Mesothelial cell of epicardium (in vitro differentiated cells): ENCODE results near the gene LBP. TPM values are rescaled to one million over a fixed set of nuclear protein-coding genes. Genes with fewer than 3 reads are reported as not detected.
"Not testable (repeated sequence)": the region's sequence is repeated elsewhere in the genome, so short reads cannot be mapped to it uniquely, and the experiment has no call there.

Source experiments
- DNase-seq, 2 experiments: peaks; one replicate each; pipeline ENCODE4 v3.0.0; 2021; ENCODE audit warnings: low spot score in 2 of 2; ENCODE audit not compliant: unreplicated experiment in 2 of 2
- H3K27ac Mint-ChIP-seq: 2 replicates; pipeline ENCODE4 v1.8.0; 2021; ENCODE audit warnings: mixed read lengths
- H3K27me3 Mint-ChIP-seq: 2 replicates; pipeline ENCODE4 v1.8.0; 2021; ENCODE audit warnings: low read depth, mixed read lengths
- H3K36me3 Mint-ChIP-seq: 2 replicates; pipeline ENCODE4 v1.8.0; 2021; ENCODE audit warnings: mixed read lengths
- H3K4me1 Mint-ChIP-seq: 2 replicates; pipeline ENCODE4 v1.8.0; 2021; ENCODE audit warnings: mixed read lengths
- H3K4me3 Mint-ChIP-seq: 2 replicates; pipeline ENCODE4 v1.8.0; 2021; ENCODE audit warnings: mild to moderate bottlenecking, moderate library complexity, mixed read lengths
- H3K9me3 Mint-ChIP-seq: 2 replicates; pipeline ENCODE4 v1.8.0; 2021; ENCODE audit warnings: mixed read lengths
- CTCF ChIP-seq: fragments of 200-600 bp; sonication (generic); IDR thresholded peaks from one replicate; pipeline ENCODE4 v1.5.0; 2021; ENCODE audit warnings: antibody characterized with exemption; ENCODE audit not compliant: unreplicated experiment
- total RNA-seq: library from RNA; stranded (reverse); gene quantifications from 3 replicates; pipeline ENCODE4 v1.2.1, GENCODE V29; 2021

Gene LBP
- total RNA-seq, 1 donor from 2014 or later = not detected

- H3K36me3 Mint-ChIP-seq = no peaks in the 10 kb centered on the region
- H3K27me3 Mint-ChIP-seq = peaks cover 22% of the 10 kb centered on the region
- H3K4me1 Mint-ChIP-seq = no peaks in the 10 kb centered on the region
- no peak overlapping the region for H3K4me3 Mint-ChIP-seq
- TF ChIP-seq CTCF = no peak
- DNase-seq = no peak
- no peaks in the 10 kb centered on the region for H3K9me3 Mint-ChIP-seq
- no peak overlapping the region for H3K27ac Mint-ChIP-seq
These were observed 27.1 kb downstream of the LBP start for GRCh38 chr20:38373231-38373867.

DNA sequence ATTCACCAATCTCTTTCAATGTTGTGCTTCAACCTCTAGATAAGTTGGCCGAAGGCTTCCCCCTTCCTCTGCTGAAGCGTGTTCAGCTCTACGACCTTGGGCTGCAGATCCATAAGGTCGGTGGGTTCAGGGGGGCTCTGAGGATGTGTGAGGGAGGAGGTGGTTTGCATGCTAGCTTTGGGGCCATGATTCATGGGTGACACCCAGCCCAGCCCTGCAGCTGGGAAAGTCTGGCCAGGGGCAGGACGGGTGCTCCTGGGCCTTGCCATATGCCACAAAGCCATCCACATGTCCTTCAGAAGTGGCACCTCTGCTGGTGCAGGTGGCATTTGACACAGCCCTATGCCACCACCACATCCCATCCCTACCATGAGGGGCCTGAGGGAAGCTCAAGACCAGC is 27.6 kb downstream of the LBP start:
- TF ChIP-seq CTCF = no peak
- DNase-seq = no peak
- Mint-ChIP-seq H3K4me1 (no peaks in the 10 kb centered on the region), H3K36me3 (no peaks in the 10 kb centered on the region), H3K9me3 (no peaks in the 10 kb centered on the region), H3K27me3 (peaks cover 22% of the 10 kb centered on the region), H3K4me3 (no peak overlapping the region), H3K27ac (no peak overlapping the region)

DNA sequence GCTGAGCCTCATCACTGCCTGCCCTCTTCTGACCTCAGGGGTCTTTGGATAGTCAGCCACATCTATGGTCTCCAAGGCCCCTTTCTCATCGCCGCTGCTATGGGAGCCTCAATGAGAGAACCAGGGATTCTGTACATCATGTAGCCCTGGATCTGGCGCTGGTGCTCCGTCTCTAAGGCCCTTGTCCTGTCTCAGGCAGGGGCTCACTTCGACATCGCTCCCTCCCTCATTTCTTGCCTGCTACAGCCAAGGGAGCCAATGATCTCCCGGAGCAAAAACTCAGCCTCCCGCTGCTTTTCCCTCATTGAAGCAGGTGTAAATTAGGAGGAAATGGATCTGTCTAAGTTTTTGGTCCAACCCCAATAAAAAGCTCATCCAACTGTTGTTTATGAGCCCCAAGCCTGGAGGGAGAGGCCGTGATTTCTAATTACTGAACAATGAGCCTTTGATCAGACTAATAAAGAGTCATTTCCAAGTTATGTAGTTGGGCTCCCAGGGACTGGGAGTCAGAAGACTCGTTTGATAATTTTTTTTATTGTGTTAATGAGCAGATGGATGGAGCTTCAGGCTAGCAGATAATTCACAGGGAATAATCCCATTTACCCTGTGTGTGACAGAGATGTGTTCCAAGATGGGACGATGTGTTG is 30.9 kb downstream of the LBP start:
- no peaks in the 10 kb centered on the region for H3K36me3 Mint-ChIP-seq
- no peaks in the 10 kb centered on the region for H3K4me1 Mint-ChIP-seq
- no peak overlapping the region for H3K27ac Mint-ChIP-seq
- no peak overlapping the region for H3K4me3 Mint-ChIP-seq
- peaks cover 12% of the 10 kb centered on the region for H3K27me3 Mint-ChIP-seq
- TF ChIP-seq CTCF = no peak
- H3K9me3 Mint-ChIP-seq = no peaks in the 10 kb centered on the region
- no peak for DNase-seq

GRCh38 chr20:38377838-38378237 is 31.6 kb downstream of the LBP start:
- not testable (repeated sequence) for H3K27ac Mint-ChIP-seq, H3K4me1 Mint-ChIP-seq, H3K9me3 Mint-ChIP-seq, DNase-seq, H3K4me3 Mint-ChIP-seq, H3K36me3 Mint-ChIP-seq
- peaks cover 12% of the 10 kb centered on the region for H3K27me3 Mint-ChIP-seq

DNA sequence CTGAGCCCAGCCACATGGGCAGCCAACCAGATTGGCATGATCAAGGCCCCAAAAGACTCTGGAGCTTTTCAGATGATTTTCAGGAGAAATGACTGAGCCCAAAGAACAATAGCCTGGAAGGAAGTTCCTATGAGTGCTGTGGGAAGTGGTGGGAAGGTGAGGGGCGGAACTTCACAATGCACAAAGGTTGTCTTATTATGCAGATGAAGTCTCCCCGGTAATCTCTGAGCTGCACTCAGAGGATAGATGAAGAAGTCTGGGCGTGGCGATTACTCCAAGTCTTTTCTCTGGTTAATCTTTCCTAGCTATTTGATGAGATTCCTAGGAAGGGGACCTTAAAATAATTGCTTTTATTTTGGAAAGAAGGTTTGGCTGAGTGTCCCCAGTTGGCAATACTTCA is 36.9 kb downstream of the LBP start:
- DNase-seq = no peak
- Mint-ChIP-seq H3K36me3 (no peaks in the 10 kb centered on the region), H3K4me3 (no peak overlapping the region), H3K4me1 (no peaks in the 10 kb centered on the region), H3K9me3 (no peaks in the 10 kb centered on the region), H3K27ac (no peak overlapping the region), H3K27me3 (peaks cover 20% of the 10 kb centered on the region)
- no peak for TF ChIP-seq CTCF

DNA sequence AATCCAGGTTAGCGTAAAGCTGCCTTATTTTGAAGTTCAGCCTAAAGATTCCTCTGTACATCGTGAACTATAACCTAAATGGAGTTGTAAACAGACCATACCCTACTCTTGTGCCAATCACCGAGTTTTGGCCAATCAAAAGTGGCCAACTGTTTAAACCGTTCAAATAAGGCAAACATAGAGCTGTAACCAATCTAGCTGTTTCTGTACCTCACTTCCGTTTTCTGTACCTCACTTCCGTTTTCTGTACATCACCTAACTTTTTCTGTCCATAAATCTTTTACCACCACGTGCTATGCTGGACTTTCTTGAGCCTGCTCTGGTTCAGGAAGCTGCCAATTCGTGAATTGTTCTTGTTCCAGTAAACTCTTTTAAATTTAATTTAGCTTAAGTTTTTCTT is 39.7 kb downstream of the LBP start:
- no peak for TF ChIP-seq CTCF
- H3K36me3 Mint-ChIP-seq = no peaks in the 10 kb centered on the region
- H3K27ac Mint-ChIP-seq = no peak overlapping the region
- H3K4me3 Mint-ChIP-seq = no peak overlapping the region
- no peak for DNase-seq
- peaks cover 15% of the 10 kb centered on the region for H3K9me3 Mint-ChIP-seq
- no peaks in the 10 kb centered on the region for H3K4me1 Mint-ChIP-seq
- H3K27me3 Mint-ChIP-seq = peaks cover 26% of the 10 kb centered on the region
